PC-3 (cell line): Measurements from ENCODE around the gene CAMK2A. TPM values are rescaled to one million over a fixed set of nuclear protein-coding genes. Genes with fewer than 3 reads are reported as not detected.

Experiments
- ATAC-seq: fragments of 200-7000 bp; cut with Tn5 transposase; 2 replicates; pipeline ENCODE4 v1.9.1; 2020; ENCODE audit warnings: mild to moderate bottlenecking, moderate library complexity
- BruUV-seq: library from RNA; stranded (reverse); fragments of 400-500 nt; replicated peaks from 2 replicates; lab custom pipeline; 2021; lab: Mats Ljungman, UMichigan
- CTCF ChIA-PET: fragments of 300-600 bp; sonication (Branson Sonifier 250); formaldehyde crosslinking; loops from one replicate; lab custom pipeline; 2022; ENCODE audit warnings: antibody characterized with exemption; lab: Charles Lee
- POLR2A ChIA-PET: fragments of 300-600 bp; sonication (Branson Sonifier 250); formaldehyde crosslinking; loops from one replicate; lab custom pipeline; 2022; ENCODE audit warnings: antibody characterized with exemption; ENCODE audit not compliant: unreplicated experiment; lab: Charles Lee
- DNase-seq: peaks from one replicate; pipeline ENCODE4 v3.0.0-alpha.2; 2015
- H2AFZ ChIP-seq: fragments of 300-600 bp; sonication (generic); 2 replicates; pipeline ENCODE4 v1.6.0; 2016; ENCODE audit warnings: antibody characterized with exemption, low read length
- H3F3A ChIP-seq: fragments of 300-600 bp; sonication (generic); one replicate; pipeline ENCODE4 v1.6.0; 2017; ENCODE audit warnings: antibody characterized with exemption, low read length, control low read depth, mild to moderate bottlenecking; ENCODE audit not compliant: unreplicated experiment
- H3K27ac ChIP-seq: fragments of 300-600 bp; sonication (generic); 2 replicates; pipeline ENCODE4 v1.5.1; 2016; ENCODE audit warnings: mild to moderate bottlenecking, low read length
- H3K27me3 ChIP-seq: fragments of 300-600 bp; sonication (generic); 2 replicates; pipeline ENCODE4 v1.6.1; 2016; ENCODE audit warnings: low read length, mixed read lengths
- H3K36me3 ChIP-seq: fragments of 300-600 bp; sonication (generic); 2 replicates; pipeline ENCODE4 v1.6.1; 2016; ENCODE audit warnings: low read depth, mixed run types, low read length, mixed read lengths
- H3K4me1 ChIP-seq: fragments of 300-600 bp; sonication (generic); 2 replicates; pipeline ENCODE4 v1.5.1; 2016; ENCODE audit warnings: low read length; ENCODE audit not compliant: insufficient read depth
- H3K4me2 ChIP-seq: fragments of 300-600 bp; sonication (generic); 2 replicates; pipeline ENCODE4 v1.6.0; 2016; ENCODE audit warnings: low read length
- H3K4me3 ChIP-seq: fragments of 300-600 bp; sonication (generic); 2 replicates; pipeline ENCODE4 v1.5.1; 2016; ENCODE audit warnings: mild to moderate bottlenecking, low read length, mixed read lengths
- H3K79me2 ChIP-seq: fragments of 300-600 bp; sonication (generic); 2 replicates; pipeline ENCODE4 v1.6.1; 2017; ENCODE audit warnings: low read length, mixed read lengths
- H3K9ac ChIP-seq: fragments of 300-600 bp; sonication (generic); 2 replicates; pipeline ENCODE4 v1.6.0; 2016; ENCODE audit warnings: mild to moderate bottlenecking, low read length
- H3K9me2 ChIP-seq: fragments of 300-600 bp; sonication (generic); replicated peaks from 2 replicates; pipeline ENCODE4 v1.6.1; 2016; ENCODE audit warnings: mixed run types, low read length, mixed read lengths
- H3K9me3 ChIP-seq: fragments of 300-600 bp; sonication (generic); 2 replicates; pipeline ENCODE4 v1.6.1; 2016; ENCODE audit warnings: low read length, mixed read lengths
- H4K20me1 ChIP-seq: fragments of 300-600 bp; sonication (generic); 2 replicates; pipeline ENCODE4 v1.6.1; 2016; ENCODE audit warnings: low read length, mixed read lengths
- EZH2 ChIP-seq: fragments of 300-600 bp; sonication (generic); IDR thresholded peaks from one replicate; pipeline ENCODE4 v1.6.1; 2017; ENCODE audit warnings: antibody characterized with exemption, mild to moderate bottlenecking, low read length; ENCODE audit not compliant: unreplicated experiment
- EZH2phosphoT487 ChIP-seq: fragments of 300-600 bp; sonication (generic); IDR thresholded peaks from 2 replicates; pipeline ENCODE4 v1.6.1; 2018; ENCODE audit warnings: mild to moderate bottlenecking, antibody characterized with exemption, low read length, borderline replicate concordance
- intact Hi-C: fragments of 100-400 bp; cut with micrococcal nuclease; formaldehyde crosslinking; loops from 2 replicates; pipeline ENCODE4 v1.9.0; 2023
- total RNA-seq: library from RNA; depleted of rRNA; stranded (reverse); fragments of >200 nt; gene quantifications from 2 replicates; pipeline ENCODE4 v1.2.3, GENCODE V29; 2014
- TF ChIP-seq, protein P1 (sequence below): fragments of 300-600 bp; sonication (generic); conservative IDR thresholded peaks from 2 replicates; pipeline ENCODE4 v1.5.1; 2017; ENCODE audit warnings: antibody characterized with exemption, low read depth, mild to moderate bottlenecking, low read length

Gene CAMK2A
- total RNA-seq, 1 experiment from 2014 or later: 0.15 TPM

DNA sequence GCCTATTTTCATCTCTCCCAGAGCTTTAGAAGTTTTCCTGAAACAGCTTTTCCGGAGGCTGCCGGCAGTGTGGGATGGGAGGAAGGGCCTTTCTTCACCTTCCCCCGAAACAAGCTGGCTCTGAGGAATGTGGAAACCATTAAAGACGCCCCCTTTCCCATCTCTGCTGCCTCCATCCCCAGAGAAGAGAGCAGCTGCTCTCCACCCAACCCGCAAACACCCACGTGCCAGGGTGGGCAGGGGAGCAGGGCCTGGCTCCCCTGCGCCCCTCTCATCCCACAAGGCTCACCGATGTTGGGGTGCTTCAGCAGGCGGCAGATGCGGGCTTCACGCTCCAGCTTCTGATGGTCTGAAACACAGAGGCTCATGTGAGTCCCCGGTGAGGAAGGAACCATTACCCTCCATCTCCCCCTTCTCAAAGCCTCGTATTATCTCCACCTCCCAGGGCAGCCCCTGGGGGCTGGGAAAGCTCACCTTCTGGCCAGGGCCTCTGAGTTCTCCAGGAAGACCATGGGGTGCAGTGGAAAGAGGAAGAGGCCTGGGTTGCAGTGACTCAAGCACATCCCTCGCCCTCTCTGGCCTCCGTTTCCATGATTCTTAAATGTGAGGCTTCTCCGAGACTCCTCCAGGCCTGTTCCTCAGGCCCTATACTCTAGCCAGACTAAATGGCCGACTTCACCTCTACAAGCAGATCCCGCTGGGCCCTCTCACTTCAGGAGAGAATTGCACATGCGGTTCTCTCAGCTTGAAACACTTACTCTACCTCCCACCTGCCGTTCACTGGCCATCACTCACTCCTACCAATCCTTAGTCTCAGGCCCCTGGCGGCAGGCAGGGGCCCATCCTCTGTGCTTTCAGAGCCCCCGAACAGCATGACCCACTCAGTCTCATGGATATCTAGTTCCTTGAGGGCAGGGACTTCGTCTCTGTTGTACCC is 24.6 kb downstream of the CAMK2A start:
- peak overlapping the region; percentile 71 for H3K27ac ChIP-seq

DNA sequence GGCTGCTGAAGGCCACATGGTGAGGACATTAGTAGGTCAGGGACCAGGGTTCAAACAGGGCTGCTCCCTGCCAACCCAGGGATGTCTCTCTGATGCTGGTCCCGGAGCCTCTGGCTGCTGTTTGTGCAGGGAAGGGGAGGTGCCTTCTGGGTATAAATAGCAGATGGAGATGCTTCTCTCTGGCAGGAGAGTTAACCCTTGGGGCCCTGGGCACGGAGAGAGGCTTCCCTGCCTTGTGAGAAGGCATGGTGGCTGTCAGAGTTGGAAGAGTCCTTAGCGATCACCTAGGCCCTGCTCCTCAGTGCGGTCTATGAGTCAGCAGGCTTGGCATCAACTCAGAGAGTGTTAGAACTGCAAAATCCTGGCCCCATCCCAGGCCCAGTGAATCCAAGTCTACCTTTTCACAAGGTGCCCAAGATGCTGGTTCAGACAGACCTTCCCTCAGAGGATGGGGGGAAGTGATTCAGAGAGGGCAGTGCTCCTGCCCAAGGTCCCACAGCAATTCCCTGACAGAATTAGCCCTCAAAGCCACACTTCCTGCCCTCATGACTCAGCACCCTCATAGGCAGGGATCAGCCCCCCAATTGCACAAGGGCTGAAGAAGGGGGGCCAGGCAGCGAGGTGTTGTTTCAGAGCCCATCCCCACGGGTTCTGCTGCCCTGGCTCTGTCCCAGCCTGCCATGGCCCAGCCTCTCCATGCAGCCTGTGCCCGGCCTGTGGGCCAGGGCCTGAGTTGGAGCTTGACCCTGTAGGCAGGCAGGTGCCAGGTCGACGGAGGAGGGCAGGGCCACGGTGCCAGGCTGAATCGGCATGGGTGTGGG is 25.6 kb downstream of the CAMK2A start:
- peak overlapping the region; percentile 71 for H3K27ac ChIP-seq
- H3K36me3 ChIP-seq: no peaks in the 10 kb centered on the region
- H3K79me2 ChIP-seq: no peaks in the 10 kb centered on the region
- DNase-seq (peak; percentile 100), ATAC-seq (peak; percentile 85)
- BruUV-seq: no TSS peak
- no peaks in the 10 kb centered on the region for H3K27me3 ChIP-seq
- H3K4me1 ChIP-seq: peaks cover 46% of the 10 kb centered on the region
- no peaks in the 10 kb centered on the region for H4K20me1 ChIP-seq
- no peak overlapping the region for H2AFZ ChIP-seq
- CTCF ChIA-PET: interaction anchor here (0.5 to 0.6 kb wide), 2 partner anchors 11 to 88 kb away, joined by 3 read pairs; no protein-coding TSS in a partner anchor
- peak overlapping the region; percentile 21; the same call in 1 of the 2 replicates for H3K9ac ChIP-seq
- peak overlapping the region; percentile 58 for H3K4me2 ChIP-seq
- intact Hi-C loops: loop anchor here (1.0 to 5.0 kb wide), 2 partner anchors 58 to 173 kb away; no protein-coding TSS in a partner anchor
- no peak for TF ChIP-seq EZH2phosphoT487
- TF ChIP-seq EZH2: no peak
- TF ChIP-seq, protein P1, sequence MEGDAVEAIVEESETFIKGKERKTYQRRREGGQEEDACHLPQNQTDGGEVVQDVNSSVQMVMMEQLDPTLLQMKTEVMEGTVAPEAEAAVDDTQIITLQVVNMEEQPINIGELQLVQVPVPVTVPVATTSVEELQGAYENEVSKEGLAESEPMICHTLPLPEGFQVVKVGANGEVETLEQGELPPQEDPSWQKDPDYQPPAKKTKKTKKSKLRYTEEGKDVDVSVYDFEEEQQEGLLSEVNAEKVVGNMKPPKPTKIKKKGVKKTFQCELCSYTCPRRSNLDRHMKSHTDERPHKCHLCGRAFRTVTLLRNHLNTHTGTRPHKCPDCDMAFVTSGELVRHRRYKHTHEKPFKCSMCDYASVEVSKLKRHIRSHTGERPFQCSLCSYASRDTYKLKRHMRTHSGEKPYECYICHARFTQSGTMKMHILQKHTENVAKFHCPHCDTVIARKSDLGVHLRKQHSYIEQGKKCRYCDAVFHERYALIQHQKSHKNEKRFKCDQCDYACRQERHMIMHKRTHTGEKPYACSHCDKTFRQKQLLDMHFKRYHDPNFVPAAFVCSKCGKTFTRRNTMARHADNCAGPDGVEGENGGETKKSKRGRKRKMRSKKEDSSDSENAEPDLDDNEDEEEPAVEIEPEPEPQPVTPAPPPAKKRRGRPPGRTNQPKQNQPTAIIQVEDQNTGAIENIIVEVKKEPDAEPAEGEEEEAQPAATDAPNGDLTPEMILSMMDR: no peak
- no peaks in the 10 kb centered on the region for H3K9me2 ChIP-seq
- no peaks in the 10 kb centered on the region for H3K9me3 ChIP-seq
- POLR2A ChIA-PET: no interaction called here
- H3K4me3 ChIP-seq: no peak overlapping the region
- no peaks in the 10 kb centered on the region for H3F3A ChIP-seq

More for the DNA sequence above, 24.6 kb downstream of the CAMK2A start:
- H4K20me1 ChIP-seq: no peaks in the 10 kb centered on the region
- peak overlapping the region; percentile 21; the same call in 1 of the 2 replicates for H3K9ac ChIP-seq
- TF ChIP-seq, protein P1: no peak
- TF ChIP-seq EZH2phosphoT487: no peak
- TF ChIP-seq EZH2: no peak
- no peaks in the 10 kb centered on the region for H3F3A ChIP-seq
- ChIA-PET CTCF (interaction anchor here (0.5 kb wide), 1 partner anchor 87 kb away, joined by 3 read pairs; no protein-coding TSS in a partner anchor), POLR2A (no interaction called here)
- no peak overlapping the region for H2AFZ ChIP-seq
- peak overlapping the region; percentile 30; the same call in 1 of the 2 replicates for H3K4me2 ChIP-seq
- H3K27me3 ChIP-seq: no peaks in the 10 kb centered on the region
- no TSS peak for BruUV-seq
- H3K4me3 ChIP-seq: no peak overlapping the region
- H3K36me3 ChIP-seq: no peaks in the 10 kb centered on the region
- intact Hi-C loops: loop anchor here (1.0 to 5.0 kb wide), 2 partner anchors 57 to 172 kb away; no protein-coding TSS in a partner anchor
- no peaks in the 10 kb centered on the region for H3K9me2 ChIP-seq
- no peaks in the 10 kb centered on the region for H3K9me3 ChIP-seq
- no peaks in the 10 kb centered on the region for H3K79me2 ChIP-seq
- ATAC-seq (no peak), DNase-seq (no peak)
- H3K4me1 ChIP-seq: peaks cover 46% of the 10 kb centered on the region
